HCT116 (cell line): Measurements from ENCODE around the gene AIRE. TPM values are rescaled to one million over a fixed set of nuclear protein-coding genes. Genes with fewer than 3 reads are reported as not detected.

Source experiments
- ATAC-seq: fragments of 200-7000 bp; cut with Tn5 transposase; 2 replicates; pipeline ENCODE4 v1.9.1; 2020; ENCODE audit warnings: mild to moderate bottlenecking, moderate library complexity
- BruUV-seq: library from RNA; stranded (reverse); fragments of 400-500 nt; replicated peaks from 2 replicates; lab custom pipeline; 2021; lab: Mats Ljungman, UMichigan
- CTCF ChIA-PET: fragments of 300-600 bp; sonication (Branson Sonifier 250); formaldehyde crosslinking; loops from one replicate; lab custom pipeline; 2021; ENCODE audit warnings: antibody characterized with exemption; lab: Charles Lee
- POLR2A ChIA-PET: fragments of 300-600, 350-600 bp; sonication (Branson Sonifier 250); formaldehyde crosslinking; loops from one replicate; lab custom pipeline; 2021; ENCODE audit warnings: antibody characterized with exemption; lab: Charles Lee
- RAD21 ChIA-PET, 2 experiments: fragments of 300-600 bp; sonication (Branson Sonifier 250); formaldehyde crosslinking; loops; one replicate each; lab custom pipeline; 2023; ENCODE audit warnings: low total read pairs in 2 of 2; ENCODE audit not compliant: uncharacterized antibody in 2 of 2, unreplicated experiment in 2 of 2, low non-redundant PET in 1 of 2; lab: Charles Lee
- DNase-seq: peaks from one replicate; pipeline ENCODE4 v3.0.0-alpha.2; 2010; ENCODE audit warnings: low read depth, low spot score
- H2AFZ ChIP-seq: fragments of 200-600 bp; shearing (Covaris generic), sonication (generic); 2 replicates; pipeline ENCODE4 v1.6.1; 2017; ENCODE audit warnings: low read depth, mixed run types, mixed read lengths, antibody characterized with exemption, low read length; ENCODE audit not compliant: poor library complexity, severe bottlenecking
- H3K27ac ChIP-seq: 2 replicates; pipeline ENCODE4 v1.5.1; 2012; ENCODE audit warnings: low read depth, low read length
- H3K27me3 ChIP-seq: fragments of 200-600 bp; sonication (generic); 2 replicates; pipeline ENCODE4 v1.6.1; 2016; ENCODE audit warnings: mixed run types, low read length, mixed read lengths; ENCODE audit not compliant: insufficient read depth
- H3K36me3 ChIP-seq, 2 experiments: fragments of 200-500 bp in 1 of 2; fragments of 200-600 bp in 1 of 2; sonication (Bioruptor generic) in 1 of 2; sonication (generic) in 1 of 2; 2 replicates each; pipeline versions ENCODE4 v1.5.1 to v1.6.1; 2014 to 2016; ENCODE audit warnings: low read length in 2 of 2, inconsistent platforms in 1 of 2, mixed read lengths in 1 of 2, mixed run types in 1 of 2; ENCODE audit not compliant: insufficient read depth in 2 of 2, control insufficient read depth in 1 of 2
- H3K4me1 ChIP-seq, 2 experiments: fragments of 200-600 bp in 1 of 2; sonication (generic) in 1 of 2; 2 replicates each; pipeline versions ENCODE4 v1.5.1 to v1.6.1; 2012 to 2017; ENCODE audit warnings: low read length in 2 of 2, inconsistent platforms in 1 of 2, mild to moderate bottlenecking in 1 of 2, mixed read lengths in 1 of 2, mixed run types in 1 of 2, moderate library complexity in 1 of 2; ENCODE audit not compliant: insufficient read depth in 2 of 2, control insufficient read depth in 1 of 2
- H3K4me2 ChIP-seq: fragments of 200-600 bp; sonication (generic); 2 replicates; pipeline ENCODE4 v1.6.1; 2017; ENCODE audit warnings: mixed run types, low read length, mixed read lengths
- H3K4me3 ChIP-seq, 2 experiments: fragments of 200-600 bp in 1 of 2; sonication (generic) in 1 of 2; replicated peaks in 1 of 2; 2 replicates each; pipeline ENCODE4 v1.5.1; 2011 to 2016; ENCODE audit warnings: low read length in 2 of 2, control low read depth in 1 of 2, low read depth in 1 of 2, mild to moderate bottlenecking in 1 of 2, mixed read lengths in 1 of 2, mixed run types in 1 of 2
- H3K79me2 ChIP-seq: fragments of 200-600 bp; sonication (generic); 2 replicates; pipeline ENCODE4 v1.6.1; 2017; ENCODE audit warnings: mild to moderate bottlenecking, mixed run types, low read length, moderate library complexity, mixed read lengths; ENCODE audit not compliant: insufficient read depth
- H3K9ac ChIP-seq: fragments of 200-600 bp; sonication (generic); 2 replicates; pipeline ENCODE4 v1.6.1; 2016; ENCODE audit warnings: low read length, mixed read lengths
- H3K9me2 ChIP-seq: fragments of 200-600 bp; sonication (generic), shearing (Covaris generic); 2 replicates; pipeline ENCODE4 v1.6.1; 2017; ENCODE audit warnings: mixed run types, mild to moderate bottlenecking, moderate library complexity; ENCODE audit not compliant: insufficient read depth
- H3K9me3 ChIP-seq, 2 experiments: fragments of 200-500 bp in 1 of 2; fragments of 200-600 bp in 1 of 2; sonication (Bioruptor generic) in 1 of 2; sonication (generic) in 1 of 2; 2 replicates each; pipeline ENCODE4 v1.6.1; 2014 to 2017; ENCODE audit warnings: low read length in 2 of 2, mixed read lengths in 2 of 2, inconsistent platforms in 1 of 2, low read depth in 1 of 2, mild to moderate bottlenecking in 1 of 2, mixed run types in 1 of 2, moderate library complexity in 1 of 2; ENCODE audit not compliant: control insufficient read depth in 1 of 2, insufficient read depth in 1 of 2
- H4K20me1 ChIP-seq: fragments of 200-600 bp; sonication (generic), shearing (Covaris generic); 2 replicates; pipeline ENCODE4 v1.6.1; 2017; ENCODE audit warnings: mixed run types, mild to moderate bottlenecking, moderate library complexity; ENCODE audit not compliant: insufficient read depth
- ATF3 ChIP-seq: IDR thresholded peaks from 2 replicates; pipeline ENCODE4 v1.6.1; 2012
- CEBPB ChIP-seq: IDR thresholded peaks from 2 replicates; pipeline ENCODE4 v1.6.1; 2012; ENCODE audit warnings: low read depth
- EGR1 ChIP-seq: IDR thresholded peaks from 2 replicates; pipeline ENCODE4 v1.6.1; 2012; ENCODE audit warnings: low read depth
- EZH2 ChIP-seq: fragments of 200-600 bp; sonication (generic); IDR thresholded peaks from 2 replicates; pipeline ENCODE4 v1.6.1; 2017; ENCODE audit warnings: antibody characterized with exemption, mixed run types
- EZH2phosphoT487 ChIP-seq: fragments of 200-600 bp; IDR thresholded peaks from 2 replicates; pipeline ENCODE4 v1.6.1; 2018; ENCODE audit warnings: antibody characterized with exemption, borderline replicate concordance
- FOSL1 ChIP-seq: IDR thresholded peaks from 2 replicates; pipeline ENCODE4 v1.6.1; 2012; ENCODE audit warnings: low read depth
- JUND ChIP-seq: IDR thresholded peaks from 2 replicates; pipeline ENCODE4 v1.6.1; 2012
- RAD21 ChIP-seq: IDR thresholded peaks from 2 replicates; pipeline ENCODE4 v1.6.1; 2012; ENCODE audit warnings: low read depth, mild to moderate bottlenecking
- SIN3A ChIP-seq: IDR thresholded peaks from 2 replicates; pipeline ENCODE4 v1.6.1; 2012; ENCODE audit warnings: low read depth
- SP1 ChIP-seq: IDR thresholded peaks from 2 replicates; pipeline ENCODE4 v1.6.1; 2012; ENCODE audit warnings: low read depth
- SRF ChIP-seq: IDR thresholded peaks from 2 replicates; pipeline ENCODE4 v1.6.1; 2012; ENCODE audit warnings: low read depth
- TCF7L2 ChIP-seq: IDR thresholded peaks from 2 replicates; pipeline ENCODE4 v1.7.0; 2011; ENCODE audit warnings: borderline replicate concordance, inconsistent platforms; ENCODE audit not compliant: insufficient read depth, insufficient read length; ENCODE audit errors: extremely low read depth
- YY1 ChIP-seq: IDR thresholded peaks from 2 replicates; pipeline ENCODE4 v1.6.1; 2011; ENCODE audit warnings: low read length, low read depth, moderate library complexity, mild to moderate bottlenecking; ENCODE audit not compliant: insufficient replicate concordance; ENCODE audit errors: extremely low read depth
- ZNF274 ChIP-seq: fragments of 200-500 bp; sonication (Bioruptor generic); IDR thresholded peaks from 2 replicates; pipeline ENCODE4 v1.6.1; 2014; ENCODE audit warnings: mild to moderate bottlenecking, low read depth, low read length, inconsistent platforms
- intact Hi-C: fragments of 100-400 bp; cut with micrococcal nuclease; formaldehyde crosslinking; loops from 2 replicates; pipeline ENCODE4 v1.10.0; 2022
- total RNA-seq: library from RNA; stranded (reverse); gene quantifications from one replicate; pipeline ENCODE4 v1.2.1, GENCODE V29; 2021; ENCODE audit not compliant: unreplicated experiment
- TF ChIP-seq, protein P1 (sequence below): IDR thresholded peaks from 2 replicates; pipeline ENCODE4 v1.6.1; 2012
- TF ChIP-seq, protein P2 (sequence below), 3 experiments: fragments of 200-600 bp in 1 of 3; sonication (generic) in 1 of 3; IDR thresholded peaks in 2 of 3; conservative IDR thresholded peaks in 1 of 3; 2 replicates each; pipeline ENCODE4 v1.5.1; 2012 to 2017; ENCODE audit warnings: low read depth in 2 of 3, low read length in 2 of 3, antibody characterized with exemption in 1 of 3, borderline replicate concordance in 1 of 3, control low read depth in 1 of 3, mild to moderate bottlenecking in 1 of 3, mixed read lengths in 1 of 3, mixed run types in 1 of 3, moderate library complexity in 1 of 3; ENCODE audit not compliant: insufficient read depth in 1 of 3

The AIRE gene
- total RNA-seq, 1 experiment from 2014 or later: not detected

GRCh38 chr21:44291936-44292811 is 6.5 kb downstream of the AIRE start:
- H2AFZ ChIP-seq: no peak overlapping the region
- ATAC-seq (peak; percentile 69), DNase-seq (no peak)
- no peak for TF ChIP-seq CEBPB
- H3K4me2 ChIP-seq: 0 out of 2 replicates have a peak overlapping the region, but pooled peaks have one; percentile 1
- RAD21 ChIA-PET: no interaction called here
- no peak overlapping the region for H3K9ac ChIP-seq
- no peaks in the 10 kb centered on the region for H3K27me3 ChIP-seq
- no peak overlapping the region for H3K27ac ChIP-seq
- POLR2A ChIA-PET: no interaction called here
- no TSS peak for BruUV-seq
- H3K4me1 ChIP-seq: peaks cover 0 to 4% of the 10 kb centered on the region in 2 experiments; a peak in 1 of 4 replicates
- H3K79me2 ChIP-seq: no peaks in the 10 kb centered on the region
- H4K20me1 ChIP-seq: no peaks in the 10 kb centered on the region
- intact Hi-C loops: no loop called here
- no peaks in the 10 kb centered on the region for H3K9me3 ChIP-seq
- H3K36me3 ChIP-seq: no peaks in the 10 kb centered on the region
- CTCF ChIA-PET: interaction anchor here (1.5 kb wide), 1 partner anchor 11 kb away, joined by 5 read pairs; no protein-coding TSS in a partner anchor
- H3K9me2 ChIP-seq: no peaks in the 10 kb centered on the region
- no peak overlapping the region for H3K4me3 ChIP-seq

DNA sequence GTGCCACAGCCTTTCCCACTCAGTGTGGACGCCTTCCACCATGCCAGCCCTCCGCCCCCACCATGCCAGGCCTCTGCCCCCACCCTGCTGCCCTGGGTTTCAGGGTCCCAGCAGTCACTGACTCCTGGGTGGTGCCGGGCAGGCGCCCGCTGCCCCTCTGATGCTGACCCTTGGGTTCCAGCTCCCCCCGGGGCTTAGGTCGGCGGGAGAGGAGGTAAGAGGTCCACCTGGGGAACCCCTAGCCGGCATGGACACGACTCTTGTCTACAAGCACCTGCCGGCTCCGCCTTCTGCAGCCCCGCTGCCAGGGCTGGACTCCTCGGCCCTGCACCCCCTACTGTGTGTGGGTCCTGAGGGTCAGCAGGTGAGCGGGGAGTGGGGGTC is 7.1 kb downstream of the AIRE start:
- BruUV-seq: no TSS peak
- Histone ChIP-seq H3K27ac (no peak overlapping the region), H3K9me2 (no peaks in the 10 kb centered on the region), H3K79me2 (no peaks in the 10 kb centered on the region), H2AFZ (no peak overlapping the region), H4K20me1 (no peaks in the 10 kb centered on the region), H3K9ac (no peak overlapping the region), H3K36me3 (no peaks in the 10 kb centered on the region), H3K4me1 (peaks cover under 1 to 9% of the 10 kb centered on the region in 2 experiments; a peak in 3 of 4 replicates), H3K9me3 (no peaks in the 10 kb centered on the region), H3K27me3 (no peaks in the 10 kb centered on the region), H3K4me3 (no peak overlapping the region), H3K4me2 (no peak overlapping the region)
- DNase-seq: no peak
- ATAC-seq: no peak
- intact Hi-C loops: no loop called here
- RAD21 ChIA-PET: no interaction called here
- POLR2A ChIA-PET: no interaction called here
- CTCF ChIA-PET: no interaction called here
- TF ChIP-seq JUND (no peak), SIN3A (no peak), SP1 (no peak), FOSL1 (no peak), TCF7L2 (no peak), EZH2phosphoT487 (no peak), CEBPB (no peak), SRF (no peak), ZNF274 (no peak), EZH2 (no peak), EGR1 (no peak), YY1 (no peak), ATF3 (no peak), RAD21 (no peak)
- TF ChIP-seq, protein P1, sequence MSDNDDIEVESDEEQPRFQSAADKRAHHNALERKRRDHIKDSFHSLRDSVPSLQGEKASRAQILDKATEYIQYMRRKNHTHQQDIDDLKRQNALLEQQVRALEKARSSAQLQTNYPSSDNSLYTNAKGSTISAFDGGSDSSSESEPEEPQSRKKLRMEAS: no peak
- TF ChIP-seq, protein P2, sequence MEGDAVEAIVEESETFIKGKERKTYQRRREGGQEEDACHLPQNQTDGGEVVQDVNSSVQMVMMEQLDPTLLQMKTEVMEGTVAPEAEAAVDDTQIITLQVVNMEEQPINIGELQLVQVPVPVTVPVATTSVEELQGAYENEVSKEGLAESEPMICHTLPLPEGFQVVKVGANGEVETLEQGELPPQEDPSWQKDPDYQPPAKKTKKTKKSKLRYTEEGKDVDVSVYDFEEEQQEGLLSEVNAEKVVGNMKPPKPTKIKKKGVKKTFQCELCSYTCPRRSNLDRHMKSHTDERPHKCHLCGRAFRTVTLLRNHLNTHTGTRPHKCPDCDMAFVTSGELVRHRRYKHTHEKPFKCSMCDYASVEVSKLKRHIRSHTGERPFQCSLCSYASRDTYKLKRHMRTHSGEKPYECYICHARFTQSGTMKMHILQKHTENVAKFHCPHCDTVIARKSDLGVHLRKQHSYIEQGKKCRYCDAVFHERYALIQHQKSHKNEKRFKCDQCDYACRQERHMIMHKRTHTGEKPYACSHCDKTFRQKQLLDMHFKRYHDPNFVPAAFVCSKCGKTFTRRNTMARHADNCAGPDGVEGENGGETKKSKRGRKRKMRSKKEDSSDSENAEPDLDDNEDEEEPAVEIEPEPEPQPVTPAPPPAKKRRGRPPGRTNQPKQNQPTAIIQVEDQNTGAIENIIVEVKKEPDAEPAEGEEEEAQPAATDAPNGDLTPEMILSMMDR (IDR thresholded peaks at IDR 0.05 in 2 of 3, conservative IDR thresholded peaks at IDR 0.05 in 1 of 3; ENCODE audit: borderline replicate concordance in 1 of 3, insufficient read depth in 1 of 3, low read depth in 2 of 3, low read length in 2 of 3): no peak
